HEK293 (cell line): ENCODE data around the gene DMAC2L.

Experiments
- CTCF ChIA-PET: fragments of 350-600 bp; formaldehyde crosslinking; extraction: SDS; loops from one replicate; lab custom pipeline; 2021; ENCODE audit warnings: antibody characterized with exemption; lab: Yijun Ruan, JAX
- POLR2A ChIA-PET: fragments of 300-600 bp; formaldehyde crosslinking; extraction: SDS; loops from one replicate; lab custom pipeline; 2020; ENCODE audit warnings: antibody characterized with exemption, inconsistent platforms; lab: Yijun Ruan, JAX
- H3K27ac ChIP-seq: fragments of 200-500 bp; sonication (Bioruptor generic); 2 replicates; pipeline ENCODE4 v1.5.1; 2014; ENCODE audit warnings: low read depth, low read length, control low read depth, inconsistent platforms; ENCODE audit errors: extremely low read depth
- H3K36me3 ChIP-seq, 2 experiments: fragments of 200-500 bp in 1 of 2; sonication (Bioruptor generic) in 1 of 2; 1 replicate in 1 of 2; 2 replicates in 1 of 2; pipeline ENCODE4 v1.5.1; 2014 to 2017; ENCODE audit warnings: inconsistent platforms in 2 of 2, low read length in 2 of 2; ENCODE audit not compliant: control insufficient read depth in 2 of 2, insufficient read depth in 1 of 2
- H3K4me1 ChIP-seq: fragments of 200-500 bp; sonication (Bioruptor generic); 2 replicates; pipeline ENCODE4 v1.5.1; 2014; ENCODE audit warnings: mild to moderate bottlenecking, low read length, inconsistent platforms; ENCODE audit not compliant: control insufficient read depth, insufficient read depth
- H3K4me3 ChIP-seq: 2 replicates; pipeline ENCODE4 v1.5.1; 2011; ENCODE audit warnings: low read depth, mild to moderate bottlenecking, control low read depth, low read length, moderate library complexity
- H3K9me3 ChIP-seq: fragments of 200-500 bp; sonication (Bioruptor generic); 2 replicates; pipeline ENCODE4 v1.5.1; 2014; ENCODE audit warnings: low read depth, low read length, inconsistent platforms; ENCODE audit not compliant: control insufficient read depth, insufficient read depth
- GLI2 ChIP-seq: fragments of 450-650 bp; formaldehyde crosslinking; IDR thresholded peaks from 2 replicates; pipeline ENCODE4; 2017; ENCODE audit warnings: missing biosample characterization, missing genetic modification characterization, low read depth, borderline replicate concordance
- GLI4 ChIP-seq: fragments of 450-650 bp; formaldehyde crosslinking; IDR thresholded peaks from 2 replicates; pipeline ENCODE4 v1.5.1; 2016; ENCODE audit warnings: missing biosample characterization, missing genetic modification characterization
- GLIS1 ChIP-seq: fragments of 450-650 bp; formaldehyde crosslinking; IDR thresholded peaks from 2 replicates; pipeline ENCODE4 v1.5.1; 2016; ENCODE audit warnings: missing biosample characterization, missing genetic modification characterization
- PRDM4 ChIP-seq: fragments of 450-650 bp; formaldehyde crosslinking; IDR thresholded peaks from 2 replicates; pipeline ENCODE4 v1.5.1; 2017; ENCODE audit warnings: missing biosample characterization, missing genetic modification characterization
- REPIN1 ChIP-seq: fragments of 450-650 bp; formaldehyde crosslinking; IDR thresholded peaks from 2 replicates; pipeline ENCODE4 v1.5.1; 2017; ENCODE audit warnings: missing biosample characterization, missing genetic modification characterization, low read depth
- SETDB1 ChIP-seq: IDR thresholded peaks from one replicate; pipeline ENCODE4 v1.6.1; 2017; ENCODE audit warnings: mild to moderate bottlenecking, low read length, moderate library complexity, mixed read lengths; ENCODE audit not compliant: insufficient read length
- ZBTB17 ChIP-seq: fragments of 450-650 bp; formaldehyde crosslinking; IDR thresholded peaks from 2 replicates; pipeline ENCODE4 v1.5.1; 2016; ENCODE audit warnings: missing biosample characterization, missing genetic modification characterization
- ZBTB21 ChIP-seq: fragments of 450-650 bp; formaldehyde crosslinking; IDR thresholded peaks from 2 replicates; pipeline ENCODE4 v1.5.1; 2017; ENCODE audit warnings: missing biosample characterization, missing genetic modification characterization
- ZBTB48 ChIP-seq: fragments of 450-650 bp; formaldehyde crosslinking; IDR thresholded peaks from 2 replicates; pipeline ENCODE4 v1.5.1; 2016; ENCODE audit warnings: missing biosample characterization, missing genetic modification characterization
- ZBTB7A ChIP-seq: fragments of 450-650 bp; formaldehyde crosslinking; IDR thresholded peaks from 2 replicates; pipeline ENCODE4 v1.5.1; 2016; ENCODE audit warnings: low read depth, missing biosample characterization, missing genetic modification characterization
- ZFP41 ChIP-seq: fragments of 450-650 bp; formaldehyde crosslinking; IDR thresholded peaks from 2 replicates; pipeline ENCODE4 v1.5.1; 2016; ENCODE audit warnings: missing biosample characterization, missing genetic modification characterization, borderline replicate concordance
- ZNF132 ChIP-seq: fragments of 450-650 bp; formaldehyde crosslinking; IDR thresholded peaks from 2 replicates; pipeline ENCODE4 v1.5.1; 2017; ENCODE audit warnings: missing biosample characterization, missing genetic modification characterization, borderline replicate concordance
- ZNF248 ChIP-seq: fragments of 450-650 bp; formaldehyde crosslinking; IDR thresholded peaks from 2 replicates; pipeline ENCODE4 v1.5.1; 2017; ENCODE audit warnings: missing biosample characterization, missing genetic modification characterization
- ZNF324 ChIP-seq: fragments of 450-650 bp; formaldehyde crosslinking; IDR thresholded peaks from 2 replicates; pipeline ENCODE4 v1.5.1; 2016; ENCODE audit warnings: missing biosample characterization, missing genetic modification characterization
- ZNF335 ChIP-seq: fragments of 450-650 bp; formaldehyde crosslinking; conservative IDR thresholded peaks from 2 replicates; pipeline ENCODE4 v1.5.1; 2016; ENCODE audit warnings: missing biosample characterization, missing genetic modification characterization
- ZNF350 ChIP-seq: fragments of 450-650 bp; formaldehyde crosslinking; IDR thresholded peaks from 2 replicates; pipeline ENCODE4 v1.5.0; 2017; ENCODE audit warnings: missing biosample characterization, mild to moderate bottlenecking, missing genetic modification characterization
- ZNF416 ChIP-seq: fragments of 450-650 bp; formaldehyde crosslinking; IDR thresholded peaks from 2 replicates; pipeline ENCODE4 v1.5.1; 2016; ENCODE audit warnings: missing biosample characterization, missing genetic modification characterization
- ZNF626 ChIP-seq: fragments of 450-650 bp; sonication (Bioruptor Pico); formaldehyde crosslinking; IDR thresholded peaks from 2 replicates; pipeline ENCODE4 v1.5.1; 2018; ENCODE audit warnings: missing biosample characterization, missing genetic modification characterization, inconsistent platforms
- ZNF639 ChIP-seq: fragments of 450-650 bp; formaldehyde crosslinking; IDR thresholded peaks from 2 replicates; pipeline ENCODE4 v1.5.1; 2016; ENCODE audit warnings: missing biosample characterization, missing genetic modification characterization

Gene DMAC2L

GRCh38 chr14:50335989-50336824 lies 24.1 kb downstream of the DMAC2L start:
- ChIA-PET CTCF (interaction anchor here (1.3 to 1.4 kb wide), 2 partner anchors 14 to 15 kb away, joined by 5 to 6 read pairs; no protein-coding TSS in a partner anchor), POLR2A (interaction anchor here (0.6 to 0.7 kb wide), 2 partner anchors 24 to 78 kb away, joined by 3 to 4 read pairs; partner anchors contain the start of genes DMAC2L and L2HGDH)

GRCh38 chr14:50338587-50338986 lies 26.5 kb downstream of the DMAC2L start:
- Histone ChIP-seq H3K9me3 (no peaks in the 10 kb centered on the region), H3K4me1 (peaks cover 7% of the 10 kb centered on the region; the same call in 1 of the 2 replicates), H3K4me3 (no peak overlapping the region), H3K36me3 (peaks cover 0 to 3% of the 10 kb centered on the region in 2 experiments; a peak in 1 of 3 replicates), H3K27ac (no peak overlapping the region)
- no peak for TF ChIP-seq PRDM4
- ChIA-PET CTCF (interaction anchor here (0.6 to 1.0 kb wide), 3 partner anchors 10 to 371 kb away, joined by 3 to 4 read pairs (median 3); no protein-coding TSS in a partner anchor), POLR2A (no interaction called here)

More at GRCh38 chr14:50335989-50336824, 24.1 kb downstream of the DMAC2L start:
- TF ChIP-seq ZBTB17 (tag by site-specific recombination) (0 out of 2 replicates have a peak, but pooled peaks have one; percentile 63), ZNF626 (no peak), ZNF335 (tag by site-specific recombination) (0 out of 2 replicates have a peak, but pooled peaks have one; percentile 3)
- Histone ChIP-seq H3K27ac (no peak overlapping the region), H3K36me3 (peaks cover 3 to 11% of the 10 kb centered on the region in 2 experiments; a peak in 2 of 3 replicates), H3K9me3 (no peaks in the 10 kb centered on the region), H3K4me3 (no peak overlapping the region), H3K4me1 (no peaks in the 10 kb centered on the region; the same call in 1 of the 2 replicates)

GRCh38 chr14:50339178-50339804 lies 27.2 kb downstream of the DMAC2L start:
- peaks cover 0 to 3% of the 10 kb centered on the region in 2 experiments; a peak in 1 of 3 replicates for H3K36me3 ChIP-seq
- no peak overlapping the region for H3K4me3 ChIP-seq
- H3K27ac ChIP-seq, result no peak overlapping the region
- no peaks in the 10 kb centered on the region for H3K9me3 ChIP-seq
- ChIA-PET CTCF (interaction anchor here (1.0 kb wide), 2 partner anchors 9 to 22 kb away, joined by 3 to 4 read pairs; no protein-coding TSS in a partner anchor), POLR2A (no interaction called here)
- TF ChIP-seq SETDB1 (no peak), ZNF324 (tag by site-specific recombination) (no peak), GLI2 (tag by site-specific recombination) (no peak), ZBTB7A (tag by site-specific recombination) (no peak), ZBTB21 (no peak), ZNF639 (no peak), ZBTB48 (tag by site-specific recombination) (no peak), GLI4 (tag by site-specific recombination) (no peak), GLIS1 (no peak), ZNF248 (tag by site-specific recombination) (no peak), REPIN1 (no peak), ZNF350 (tag by site-specific recombination) (no peak), ZNF416 (tag by site-specific recombination) (no peak), ZNF132 (tag by site-specific recombination) (no peak), ZFP41 (tag by site-specific recombination) (no peak)
- peaks cover 7% of the 10 kb centered on the region; the same call in 1 of the 2 replicates for H3K4me1 ChIP-seq
